Smooth muscle cell (in vitro differentiated cells): ENCODE data around the gene KIF15. TPM values are rescaled to one million over a fixed set of nuclear protein-coding genes. Genes with fewer than 3 reads are reported as not detected.

Source experiments
- DNase-seq: peaks from one replicate; lab custom pipeline; 2025; ENCODE audit not compliant: unreplicated experiment; lab: John Stamatoyannopoulos, UW
- H2AFZ ChIP-seq: fragments of 200-600 bp; sonication (generic); 2 replicates; pipeline ENCODE4 v1.6.0; 2016; ENCODE audit warnings: antibody characterized with exemption, low read depth, mild to moderate bottlenecking
- H3F3A ChIP-seq: fragments of 200-600 bp; sonication (generic); 2 replicates; pipeline ENCODE4 v1.6.0; 2017; ENCODE audit warnings: antibody characterized with exemption, low read depth
- H3K27ac ChIP-seq: fragments of 200-600 bp; sonication (generic); 2 replicates; pipeline ENCODE4 v1.5.1; 2016; ENCODE audit warnings: low read depth, mild to moderate bottlenecking
- H3K27me3 ChIP-seq: fragments of 200-600 bp; sonication (generic); 2 replicates; pipeline ENCODE4 v1.6.1; 2016; ENCODE audit warnings: low read depth, mild to moderate bottlenecking
- H3K36me3 ChIP-seq: fragments of 200-600 bp; sonication (generic); 2 replicates; pipeline ENCODE4 v1.5.1; 2016; ENCODE audit warnings: low read depth
- H3K4me1 ChIP-seq: fragments of 200-600 bp; sonication (generic); 2 replicates; pipeline ENCODE4 v1.5.1; 2016; ENCODE audit warnings: low read depth
- H3K4me2 ChIP-seq: fragments of 200-600 bp; sonication (generic); 2 replicates; pipeline ENCODE4 v1.6.0; 2016; ENCODE audit warnings: mild to moderate bottlenecking
- H3K4me3 ChIP-seq: fragments of 200-600 bp; sonication (generic); 2 replicates; pipeline ENCODE4 v1.5.1; 2016; ENCODE audit warnings: mild to moderate bottlenecking
- H3K79me2 ChIP-seq: fragments of 200-600 bp; sonication (generic); 2 replicates; pipeline ENCODE4 v1.6.0; 2016; ENCODE audit warnings: low read depth, mild to moderate bottlenecking
- H3K9ac ChIP-seq: fragments of 200-600 bp; sonication (generic); 2 replicates; pipeline ENCODE4 v1.6.0; 2016; ENCODE audit warnings: low read depth
- H3K9me3 ChIP-seq: fragments of 200-600 bp; sonication (generic); replicated peaks from 2 replicates; pipeline ENCODE4 v1.5.1; 2016; ENCODE audit warnings: low read depth
- H4K20me1 ChIP-seq: fragments of 200-600 bp; sonication (generic); 2 replicates; pipeline ENCODE4 v1.6.0; 2016; ENCODE audit warnings: low read depth
- CTCF ChIP-seq: fragments of 200-600 bp; sonication (generic); IDR thresholded peaks from 2 replicates; pipeline ENCODE4 v1.5.1; 2017; ENCODE audit warnings: borderline replicate concordance, mild to moderate bottlenecking, antibody characterized with exemption; ENCODE audit not compliant: insufficient read depth, poor library complexity, severe bottlenecking
- WGBS: methylation state at CpG from one replicate; pipeline ENCODE4 v1.1.7; 2016; ENCODE audit warnings: low lambda C conversion rate; 5-methylcytosine and 5-hydroxymethylcytosine counted together
- polyA plus RNA-seq: library from polyadenylated mRNA; unstranded; fragments of >200 nt; fragmentation: Nextera tagmentation; extraction: Ambion mirVana; gene quantifications from 2 replicates; pipeline ENCODE4 v1.2.1, GENCODE V29; 2016
- total RNA-seq: library from RNA; depleted of rRNA; stranded (reverse); fragments of >200 nt; gene quantifications from 2 replicates; pipeline ENCODE4 v1.2.3, GENCODE V29; 2014

KIF15 gene
- total and polyA plus RNA-seq, 2 experiments from 2014 or later: 2.8 to 6.2 TPM

- Histone ChIP-seq H3F3A (no peaks in the 10 kb centered on the region), H2AFZ (no peak overlapping the region), H3K27ac (no peak overlapping the region), H3K4me3 (no peak overlapping the region), H4K20me1 (no peaks in the 10 kb centered on the region), H3K36me3 (no peaks in the 10 kb centered on the region), H3K79me2 (no peaks in the 10 kb centered on the region), H3K27me3 (no peaks in the 10 kb centered on the region), H3K9me3 (no peaks in the 10 kb centered on the region), H3K4me1 (no peaks in the 10 kb centered on the region), H3K9ac (no peak overlapping the region), H3K4me2 (peak overlapping the region; percentile 11)
- no peak for TF ChIP-seq CTCF
- 18% methylated on average over 4 of the region's 4 CpGs for WGBS
- DNase-seq: no peak
Measured at GRCh38 chr3:44885618-44886017, 124.0 kb downstream of the KIF15 start.

- Histone ChIP-seq H3K4me2 (no peak overlapping the region), H3K9ac (no peak overlapping the region), H3K27ac (no peak overlapping the region)
Measured at GRCh38 chr3:44886561-44886960, 125.0 kb downstream of the KIF15 start.

GRCh38 chr3:44887101-44887500 is 125.5 kb downstream of the KIF15 start:
- no peaks in the 10 kb centered on the region for H3K36me3 ChIP-seq
- H3K4me2 ChIP-seq: no peak overlapping the region
- H3K9me3 ChIP-seq: no peaks in the 10 kb centered on the region
- H3K79me2 ChIP-seq: no peaks in the 10 kb centered on the region
- 89% methylated on average over 7 of the region's 7 CpGs for WGBS
- H4K20me1 ChIP-seq: no peaks in the 10 kb centered on the region
- no peak overlapping the region for H2AFZ ChIP-seq
- H3K9ac ChIP-seq: no peak overlapping the region
- no peaks in the 10 kb centered on the region for H3F3A ChIP-seq
- TF ChIP-seq CTCF: no peak
- H3K4me1 ChIP-seq: no peaks in the 10 kb centered on the region
- no peak for DNase-seq
- no peak overlapping the region for H3K4me3 ChIP-seq
- no peaks in the 10 kb centered on the region for H3K27me3 ChIP-seq
- no peak overlapping the region for H3K27ac ChIP-seq

More at GRCh38 chr3:44886561-44886960, 125.0 kb downstream of the KIF15 start:
- Histone ChIP-seq H3K27me3 (no peaks in the 10 kb centered on the region), H3K36me3 (no peaks in the 10 kb centered on the region), H3K79me2 (no peaks in the 10 kb centered on the region), H3K4me3 (no peak overlapping the region), H4K20me1 (no peaks in the 10 kb centered on the region), H3K9me3 (no peaks in the 10 kb centered on the region), H3K4me1 (no peaks in the 10 kb centered on the region), H3F3A (no peaks in the 10 kb centered on the region), H2AFZ (no peak overlapping the region)
- no peak for TF ChIP-seq CTCF
- DNase-seq: no peak
- 74% methylated on average over 3 of the region's 3 CpGs for WGBS

- Histone ChIP-seq H3K79me2 (no peaks in the 10 kb centered on the region), H4K20me1 (no peaks in the 10 kb centered on the region), H3K9me3 (no peaks in the 10 kb centered on the region), H3K9ac (no peak overlapping the region), H3K4me1 (no peaks in the 10 kb centered on the region), H3K27me3 (no peaks in the 10 kb centered on the region), H2AFZ (no peak overlapping the region), H3F3A (no peaks in the 10 kb centered on the region), H3K4me2 (no peak overlapping the region), H3K4me3 (no peak overlapping the region), H3K36me3 (no peaks in the 10 kb centered on the region), H3K27ac (no peak overlapping the region)
- TF ChIP-seq CTCF: no peak
- DNase-seq: no peak
- WGBS: 73% methylated on average over 3 of the region's 3 CpGs
Measured at GRCh38 chr3:44890258-44890657, 128.7 kb downstream of the KIF15 start.
